Measurements from ENCODE around the gene SF3B6.

GRCh38 chr2:24082787-24083566, 6.9 kb upstream of the SF3B6 start:
- TF ChIP-seq EZH2 (IDR thresholded peaks at IDR 0.05; ENCODE audit: low read depth, unreplicated experiment) (no peak), CTCF (conservative IDR thresholded peaks at IDR 0.05; ENCODE audit: low read depth in 2 of 2) (no peak), POLR2AphosphoS5 (IDR thresholded peaks at IDR 0.05; ENCODE audit: low read depth) (no peak), EZH2phosphoT487 (IDR thresholded peaks at IDR 0.05; ENCODE audit: unreplicated experiment) (no peak), CREB1 (CRISPR knock-in tag; IDR thresholded peaks at IDR 0.05; ENCODE audit: low read depth) (no peak), ZNF331 (CRISPR knock-in tag; IDR thresholded peaks at IDR 0.05; ENCODE audit: low read depth) (no peak), REST (IDR thresholded peaks at IDR 0.05; ENCODE audit: unreplicated experiment) (no peak), NANOG (IDR thresholded peaks at IDR 0.05; ENCODE audit: borderline replicate concordance) (no peak), ZNF462 (CRISPR knock-in tag; IDR thresholded peaks at IDR 0.05) (no peak), JUNB (IDR thresholded peaks at IDR 0.05; ENCODE audit: unreplicated experiment) (no peak), ETS1 (IDR thresholded peaks at IDR 0.05) (no peak)
